GM19324 (cell line): Measurements from ENCODE around the gene FIBCD1.

Experiments used
- ATAC-seq: cut with Tn5 transposase; IDR thresholded peaks from one replicate; pipeline ENCODE4 v1.9.1; 2021; ENCODE audit warnings: mild to moderate bottlenecking, moderate library complexity; ENCODE audit not compliant: unreplicated experiment, low FRiP score

Gene FIBCD1

GRCh38 chr9:130938184-130938651, 829 bp downstream of the FIBCD1 start:
- ATAC-seq: no peak

- no peak for ATAC-seq
These were observed 1.6 kb downstream of the FIBCD1 start for GRCh38 chr9:130937146-130938076.

GRCh38 chr9:130936285-130937117, 2.5 kb downstream of the FIBCD1 start:
- no peak for ATAC-seq

- ATAC-seq: no peak
These were observed 3.3 kb downstream of the FIBCD1 start for GRCh38 chr9:130935648-130936271.

GRCh38 chr9:130934702-130935647, 4.1 kb downstream of the FIBCD1 start:
- no peak for ATAC-seq

- no peak for ATAC-seq
These were observed 4.8 kb downstream of the FIBCD1 start for GRCh38 chr9:130934246-130934645.

- ATAC-seq: no peak
These were observed 5.7 kb downstream of the FIBCD1 start for GRCh38 chr9:130933114-130934046.

- ATAC-seq: no peak
These were observed 6.6 kb downstream of the FIBCD1 start for GRCh38 chr9:130932255-130933079.

GRCh38 chr9:130931508-130932254, 7.4 kb downstream of the FIBCD1 start:
- no peak for ATAC-seq

GRCh38 chr9:130930804-130931349, 8.2 kb downstream of the FIBCD1 start:
- ATAC-seq: no peak

GRCh38 chr9:130930132-130930803, 8.8 kb downstream of the FIBCD1 start:
- no peak for ATAC-seq

GRCh38 chr9:130929571-130930038, 9.4 kb downstream of the FIBCD1 start:
- no peak for ATAC-seq

- ATAC-seq: no peak
These were observed 10.8 kb downstream of the FIBCD1 start for GRCh38 chr9:130927995-130928900.

GRCh38 chr9:130927338-130927737, 11.7 kb downstream of the FIBCD1 start:
- no peak for ATAC-seq

- no peak for ATAC-seq
These were observed 13.9 kb downstream of the FIBCD1 start for GRCh38 chr9:130925050-130925678.
